NCI-H510A treated with DMSO at 0.1 percent for 48 hours (cell line): ENCODE measurements around the gene ANAPC15.
"Not testable (repeated sequence)": the region's sequence is repeated elsewhere in the genome, so short reads cannot be mapped to it uniquely, and the experiment has no call there.

ENCODE experiments used
- DNase-seq: peaks from one replicate; lab custom pipeline; 2025; lab: John Stamatoyannopoulos, UW

Gene ANAPC15

GRCh38 chr11:72112143-72112977, at the start of gene ANAPC15:
Gene ANAPC15, minus strand, starts transcription at chr11:72112695. Its CDS starts 1,419 bp downstream, at chr11:72111276.
- DNase-seq = peak; percentile 98

GRCh38 chr11:72160319-72160718, 47.8 kb upstream of the ANAPC15 start:
- DNase-seq = no peak

- DNase-seq = no peak
These were observed 44.6 kb upstream of the ANAPC15 start for GRCh38 chr11:72157131-72157530.

- no peak for DNase-seq
These were observed 43.3 kb upstream of the ANAPC15 start for GRCh38 chr11:72155751-72156150.

- DNase-seq = no peak
These were observed 42.3 kb upstream of the ANAPC15 start for GRCh38 chr11:72154816-72155215.

- not testable (repeated sequence) for DNase-seq
These were observed 41.4 kb upstream of the ANAPC15 start for GRCh38 chr11:72153874-72154273.

GRCh38 chr11:72150882-72151281, 38.4 kb upstream of the ANAPC15 start:
- no peak for DNase-seq

- DNase-seq = no peak
These were observed 34.1 kb upstream of the ANAPC15 start for GRCh38 chr11:72146625-72147024.

GRCh38 chr11:72144807-72145565, 32.5 kb upstream of the ANAPC15 start:
- no peak for DNase-seq

- not testable (repeated sequence) for DNase-seq
These were observed 30.0 kb upstream of the ANAPC15 start for GRCh38 chr11:72142543-72142942.

- DNase-seq = not testable (repeated sequence)
These were observed 29.6 kb upstream of the ANAPC15 start for GRCh38 chr11:72142086-72142485.

- no peak for DNase-seq
These were observed 28.6 kb upstream of the ANAPC15 start for GRCh38 chr11:72141066-72141465.

- DNase-seq = no peak
These were observed 28.2 kb upstream of the ANAPC15 start for GRCh38 chr11:72140661-72141060.

GRCh38 chr11:72139500-72139899, 27.0 kb upstream of the ANAPC15 start:
- DNase-seq = no peak

- no peak for DNase-seq
These were observed 26.4 kb upstream of the ANAPC15 start for GRCh38 chr11:72138821-72139390.

GRCh38 chr11:72136684-72137262, 24.3 kb upstream of the ANAPC15 start:
- DNase-seq = no peak

GRCh38 chr11:72135891-72136683, 23.6 kb upstream of the ANAPC15 start:
- DNase-seq = no peak

- DNase-seq = not testable (repeated sequence)
These were observed 23.0 kb upstream of the ANAPC15 start, which contains the start of gene FOLR3 for GRCh38 chr11:72135473-72135872. Gene FOLR3, plus strand, starts transcription at chr11:72135725. Its CDS starts 228 bp downstream, at chr11:72135953.

GRCh38 chr11:72132646-72133045, 20.2 kb upstream of the ANAPC15 start:
- DNase-seq = no peak

- DNase-seq = no peak
These were observed 16.9 kb upstream of the ANAPC15 start for GRCh38 chr11:72129381-72129780.

- no peak for DNase-seq
These were observed 15.4 kb upstream of the ANAPC15 start for GRCh38 chr11:72127923-72128322.
